ENCODE measurements around the gene TIMM10B.

Gene TIMM10B

DNA sequence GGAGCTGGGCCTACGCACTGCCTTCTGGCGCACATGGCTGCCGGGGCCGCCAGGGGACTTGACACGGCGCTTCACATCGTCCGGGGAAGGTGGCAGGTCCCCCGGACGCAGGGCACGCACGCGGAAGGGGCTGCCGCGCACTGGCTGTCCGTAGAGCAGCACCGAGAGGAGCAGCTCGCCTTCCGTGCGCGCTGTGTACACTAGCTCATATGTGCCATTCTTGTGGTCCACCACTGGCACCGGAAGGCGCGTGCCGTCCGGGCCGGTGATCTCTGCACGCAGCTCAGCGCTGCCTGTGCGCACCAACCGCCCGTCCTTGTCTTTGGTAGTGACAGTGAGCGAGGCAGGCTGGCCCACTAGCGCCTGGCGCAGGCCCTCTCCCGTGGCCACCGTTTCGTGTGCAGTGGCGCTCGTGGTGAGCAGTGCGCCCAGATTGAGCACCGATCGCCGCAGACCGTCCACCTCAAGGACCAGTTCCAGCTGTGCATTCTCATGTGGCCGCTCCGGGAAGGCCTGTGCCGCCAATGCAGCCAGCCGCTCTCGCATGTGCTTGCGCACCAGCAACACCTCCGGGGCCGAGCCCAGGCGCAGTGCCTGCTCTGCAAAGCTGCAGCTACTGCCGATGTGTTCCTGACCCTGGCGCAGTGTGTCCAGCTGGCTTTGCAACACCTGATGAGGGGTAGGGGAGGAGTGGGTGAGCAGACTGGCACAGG is 24.8 kb upstream of the TIMM10B start:
- DNase-seq, result no peak
- TF ChIP-seq GATA1 (IDR thresholded peaks at IDR 0.05; ENCODE audit: low read depth, low read length), result no peak
- no peak for TF ChIP-seq POLR2A (IDR thresholded peaks at IDR 0.05; ENCODE audit: low read length)

DNA sequence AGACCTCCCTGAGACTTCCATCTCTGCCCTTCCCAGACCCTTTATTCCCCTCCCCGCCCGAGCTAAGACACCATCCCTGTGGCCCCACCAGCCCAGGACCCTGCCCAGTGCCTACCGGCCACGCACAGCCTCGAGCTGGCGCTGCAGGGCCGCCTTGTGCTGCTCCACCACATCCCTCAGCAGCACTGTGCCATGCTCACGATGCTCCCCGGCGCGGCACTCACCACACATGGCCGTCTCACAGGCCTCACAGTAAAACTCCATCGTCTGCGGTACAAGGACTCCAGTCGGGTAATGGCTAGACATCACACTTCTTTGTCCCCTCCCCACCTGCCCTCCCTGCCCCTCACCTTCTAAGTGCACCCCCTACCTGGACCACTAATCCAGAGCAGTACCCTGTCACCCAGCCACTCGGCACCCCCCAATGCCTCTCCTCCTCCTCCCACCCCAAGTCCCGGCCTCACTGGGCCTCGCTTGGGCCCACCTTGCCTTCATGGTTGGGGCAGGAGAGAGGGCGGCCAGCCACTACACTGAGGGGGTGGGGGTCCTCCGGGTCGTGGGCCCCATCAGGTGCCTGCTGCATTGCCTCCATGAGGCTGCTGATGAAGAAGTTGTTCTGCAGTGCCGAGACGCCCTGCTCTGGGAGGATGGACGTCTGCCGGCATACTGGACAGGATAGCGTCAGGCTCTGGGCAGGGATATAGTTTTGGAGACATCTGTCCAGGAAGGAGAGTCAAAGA is 23.6 kb upstream of the TIMM10B start:
- TF ChIP-seq GATA1 (IDR thresholded peaks at IDR 0.05; ENCODE audit: low read depth, low read length) (no peak), POLR2A (IDR thresholded peaks at IDR 0.05; ENCODE audit: low read length) (no peak)
- no peak for DNase-seq

DNA sequence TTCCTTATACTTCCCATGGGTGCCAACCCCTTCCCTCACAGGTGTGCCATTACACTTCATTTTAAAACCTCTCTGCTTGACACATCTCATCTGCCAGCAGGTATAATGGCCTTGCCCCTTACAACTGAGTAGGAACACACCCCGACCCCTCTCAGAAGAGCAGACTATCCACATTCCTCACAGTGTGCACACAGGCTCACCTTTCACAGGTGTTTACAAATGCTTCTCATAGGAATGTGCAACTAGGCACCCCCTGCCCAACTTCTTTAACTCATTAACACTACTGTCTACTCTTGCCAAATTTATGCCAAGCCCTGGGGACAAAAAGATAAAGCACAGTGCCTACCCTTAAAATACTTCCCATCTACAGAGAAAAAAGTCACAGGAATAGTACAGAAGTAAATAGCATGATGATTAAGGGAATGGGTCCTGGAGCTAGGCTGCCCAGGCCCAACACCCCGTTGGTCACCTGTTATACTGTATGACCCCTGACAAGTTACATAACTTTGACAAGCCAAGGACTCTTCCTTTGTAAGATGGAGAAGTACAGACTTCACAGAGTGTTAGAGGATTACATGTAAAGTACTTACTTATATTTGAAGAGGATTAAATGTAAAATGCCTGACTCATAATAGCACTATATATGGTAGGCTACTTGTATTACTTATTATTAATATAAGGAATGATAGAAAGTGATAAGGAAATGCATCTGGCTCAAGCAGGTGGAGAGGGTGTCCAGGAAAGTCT is 22.8 kb upstream of the TIMM10B start:
- no peak for DNase-seq

DNA sequence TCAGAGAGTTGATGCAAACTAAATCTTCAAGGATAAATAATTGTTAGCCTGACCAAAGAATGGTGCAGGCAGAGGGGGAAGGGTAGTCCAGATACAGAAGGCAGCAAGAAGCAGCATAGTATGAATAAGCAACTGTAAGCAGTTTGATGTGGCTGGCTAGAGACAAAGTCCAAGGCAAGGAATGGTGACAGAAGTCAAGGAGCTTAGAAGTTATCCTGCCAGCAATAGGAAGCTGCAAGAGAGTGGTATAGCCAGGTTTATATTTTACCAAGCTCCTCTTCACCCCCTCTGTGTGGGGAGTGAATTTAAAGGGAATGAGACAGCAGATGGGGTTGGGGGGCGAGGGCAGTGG is 22.2 kb upstream of the TIMM10B start:
- TF ChIP-seq GATA1 (IDR thresholded peaks at IDR 0.05; ENCODE audit: low read depth, low read length), result no peak
- TF ChIP-seq POLR2A (IDR thresholded peaks at IDR 0.05; ENCODE audit: low read length), result no peak

More for the DNA sequence above, 22.8 kb upstream of the TIMM10B start:
- TF ChIP-seq POLR2A (IDR thresholded peaks at IDR 0.05; ENCODE audit: low read length) (no peak), GATA1 (IDR thresholded peaks at IDR 0.05; ENCODE audit: low read depth, low read length) (no peak)

DNA sequence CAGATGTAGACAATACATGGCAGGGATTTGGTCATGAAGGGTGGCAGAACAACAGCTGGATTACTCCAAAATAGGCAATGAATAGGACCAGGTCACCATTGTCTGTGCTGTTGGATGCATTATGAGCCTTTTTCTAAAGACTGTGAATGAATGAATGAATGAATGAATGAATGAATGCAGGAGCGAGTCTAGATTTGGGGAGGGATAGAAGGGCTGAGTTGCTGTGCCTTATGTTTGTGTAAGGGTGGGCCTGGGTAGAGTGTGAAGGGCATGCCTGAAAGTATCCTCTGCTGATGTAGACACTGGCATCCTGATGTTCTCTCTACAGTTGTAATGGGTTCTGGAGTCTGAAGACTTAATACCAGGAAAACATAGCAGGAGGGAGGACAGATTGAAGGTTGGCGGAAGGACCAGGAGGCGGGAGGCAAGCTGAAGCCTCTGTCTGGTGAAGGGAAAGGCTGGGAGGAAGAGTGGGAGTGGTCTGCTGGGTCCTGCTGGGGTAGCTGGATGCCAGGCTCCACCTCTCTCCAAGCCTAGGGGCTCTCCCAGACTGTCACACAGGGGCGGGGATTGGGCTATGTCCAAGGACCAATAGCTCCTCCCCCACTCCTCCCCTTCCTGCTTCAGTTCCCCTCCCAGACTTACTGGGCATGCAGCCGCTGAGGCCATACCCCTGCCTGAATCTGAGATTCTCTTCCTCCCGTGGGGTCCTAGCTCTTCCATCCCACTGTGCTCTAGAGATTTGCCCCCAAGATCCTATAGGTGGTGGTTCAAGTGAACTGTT is 12.4 kb upstream of the TIMM10B start:
- no peak for TF ChIP-seq GATA1 (IDR thresholded peaks at IDR 0.05; ENCODE audit: low read depth, low read length)
- no peak for TF ChIP-seq POLR2A (IDR thresholded peaks at IDR 0.05; ENCODE audit: low read length)
- DNase-seq, result peak; percentile 69 to 74

More for the DNA sequence above, 22.2 kb upstream of the TIMM10B start:
- DNase-seq, result no peak

DNA sequence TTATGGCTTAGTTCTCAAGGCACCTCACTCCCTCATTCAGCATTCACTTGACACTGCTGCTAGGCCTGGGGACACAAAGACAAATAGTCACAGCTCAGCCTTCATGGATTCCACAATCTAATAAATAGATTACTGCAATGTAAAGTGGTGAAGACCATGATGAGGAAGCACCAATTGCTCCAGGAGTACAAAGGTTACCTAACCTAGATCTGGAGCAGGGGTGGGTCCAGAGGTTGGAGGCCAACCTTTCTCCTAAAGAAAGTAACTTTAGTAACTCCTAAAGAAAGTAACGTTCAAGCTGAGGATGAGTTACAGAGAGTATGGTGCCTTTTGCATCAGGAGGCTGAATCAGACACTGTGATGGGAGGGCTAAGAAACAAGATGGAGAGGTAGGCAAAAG is 11.7 kb upstream of the TIMM10B start:
- TF ChIP-seq GATA1 (IDR thresholded peaks at IDR 0.05; ENCODE audit: low read depth, low read length) (no peak), POLR2A (IDR thresholded peaks at IDR 0.05; ENCODE audit: low read length) (no peak)
- no peak for DNase-seq

DNA sequence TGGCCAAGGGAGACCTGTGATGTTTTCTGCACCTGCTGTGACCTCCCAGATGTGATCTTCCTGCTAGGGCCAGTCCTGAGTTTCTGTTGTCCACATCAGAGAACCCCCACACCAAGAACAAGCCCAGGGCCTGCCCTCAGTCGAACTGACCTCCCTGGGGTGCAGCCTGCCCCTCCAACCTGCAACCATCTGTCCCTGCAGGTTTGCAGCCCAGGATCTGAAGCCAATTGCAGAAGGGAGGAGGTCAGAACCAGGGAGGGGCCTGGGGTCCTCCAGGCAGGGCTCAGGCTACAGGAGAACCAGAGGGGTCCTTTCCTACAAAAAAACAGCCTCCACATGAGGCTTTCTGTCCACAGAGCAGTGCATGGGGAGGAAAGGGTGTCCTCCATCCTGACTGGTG is 8.4 kb upstream of the TIMM10B start:
- TF ChIP-seq POLR2A (IDR thresholded peaks at IDR 0.05; ENCODE audit: low read length) (no peak), GATA1 (IDR thresholded peaks at IDR 0.05; ENCODE audit: low read depth, low read length) (no peak)
- DNase-seq, result no peak

DNA sequence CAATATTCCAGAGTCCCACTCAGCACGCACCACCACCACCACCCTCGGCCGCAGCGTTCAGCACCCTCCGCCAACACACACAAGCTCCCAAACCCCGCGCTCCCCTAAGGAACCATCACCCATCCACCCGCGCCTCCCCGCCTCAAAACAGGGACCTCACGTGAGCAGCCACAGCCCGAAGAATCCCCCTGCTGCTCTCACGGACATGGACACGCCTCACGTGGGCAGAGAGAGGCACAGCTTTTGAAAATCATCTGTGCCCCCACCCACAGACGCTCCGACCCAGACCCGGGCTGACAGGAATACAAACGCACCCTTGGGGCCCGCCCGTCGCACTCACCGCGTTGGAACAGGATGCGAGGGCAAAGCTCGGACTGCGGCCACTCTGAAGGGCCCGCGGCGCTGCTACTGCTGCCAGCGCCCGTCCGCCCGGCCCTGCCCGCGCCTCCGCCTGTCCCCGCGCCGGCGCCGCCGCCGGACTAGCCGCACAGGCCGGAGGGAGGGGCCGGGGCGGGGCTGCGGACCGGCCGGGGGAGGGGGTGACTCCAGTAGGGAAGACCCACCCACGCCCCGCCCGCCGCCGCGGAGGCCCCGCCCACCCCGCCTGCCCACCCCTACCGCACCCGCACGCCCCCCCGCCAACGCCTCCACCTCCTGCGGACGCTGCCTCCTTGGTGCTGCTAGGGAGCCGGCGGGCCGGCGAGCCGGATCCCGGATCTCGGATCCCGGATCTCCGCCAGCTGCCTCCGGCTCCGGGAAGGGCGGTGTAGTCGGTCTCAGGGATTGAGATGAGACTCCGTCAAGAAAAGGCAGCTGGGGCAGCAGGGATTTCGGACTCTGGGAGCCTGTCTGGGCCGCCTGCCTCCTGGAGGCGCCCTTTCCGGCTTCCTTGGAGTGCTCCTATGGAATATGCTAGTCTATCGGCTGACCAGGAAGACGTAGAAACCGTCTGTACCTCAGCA is 7.6 kb upstream of the TIMM10B start, which contains the start of gene TRIM3:
Gene TRIM3 (minus strand): TSS at position 491 of the 962 bp plus-strand sequence. CDS start 8,246 bp downstream, outside the sequence.
- TF ChIP-seq POLR2A (IDR thresholded peaks at IDR 0.05; ENCODE audit: low read length) (no peak), GATA1 (IDR thresholded peaks at IDR 0.05; ENCODE audit: low read depth, low read length) (no peak)
- DNase-seq, result peak; percentile 85 to 89

DNA sequence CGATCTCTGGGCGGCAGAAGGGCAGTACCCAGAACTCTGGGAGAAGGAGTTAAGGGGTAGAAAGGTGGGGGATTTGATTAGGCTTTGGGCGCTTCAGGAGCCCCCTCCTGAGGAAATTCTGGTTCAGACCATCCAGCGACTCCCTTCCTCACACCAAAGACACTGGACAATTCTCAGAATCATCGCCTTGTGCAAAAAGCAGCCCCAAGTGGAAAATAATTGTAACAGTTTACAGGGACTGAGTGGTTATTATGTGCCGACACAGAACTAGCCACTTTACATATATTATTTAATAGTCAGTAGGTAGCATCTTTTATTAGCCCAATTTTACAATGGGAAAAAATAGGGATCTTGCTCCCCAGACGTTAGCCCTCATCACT is 6.9 kb upstream of the TIMM10B start:
- TF ChIP-seq GATA1 (IDR thresholded peaks at IDR 0.05; ENCODE audit: low read depth, low read length), result no peak
- TF ChIP-seq POLR2A (IDR thresholded peaks at IDR 0.05; ENCODE audit: low read length), result no peak
- no peak for DNase-seq

DNA sequence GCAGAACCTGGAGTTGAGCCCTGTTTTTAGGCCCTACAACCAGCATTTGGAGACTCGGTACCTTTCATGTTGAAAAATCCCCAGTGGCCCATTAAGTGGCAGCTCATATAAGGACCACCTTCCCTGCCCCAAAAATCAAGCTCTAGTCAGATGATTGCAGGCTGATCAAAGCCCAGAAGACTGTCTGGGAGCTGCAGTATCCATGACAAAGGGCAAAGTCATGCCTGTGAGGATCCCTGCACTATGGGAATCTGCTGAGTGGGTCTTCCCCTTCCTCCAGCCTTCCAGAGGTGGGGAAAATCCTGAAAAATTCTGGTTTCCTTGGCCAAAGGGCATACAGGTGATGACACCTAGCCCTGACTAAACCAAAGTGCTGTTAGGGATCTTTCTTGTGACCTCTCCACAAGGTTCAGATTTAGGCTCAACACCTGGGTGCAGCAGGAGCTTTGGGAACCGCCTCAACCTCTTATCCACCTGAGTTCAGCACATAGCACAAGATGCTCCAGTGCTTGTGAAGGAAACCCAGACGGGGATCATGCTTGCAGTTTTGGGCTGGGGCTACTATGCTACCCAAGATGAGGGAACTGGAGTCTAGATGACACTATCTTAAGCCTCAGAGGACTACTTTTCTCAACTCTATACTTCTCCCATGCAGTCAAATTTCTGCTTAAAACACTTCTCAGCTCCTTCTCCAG is 6.3 kb upstream of the TIMM10B start:
- DNase-seq, result peak in 1 of 2 experiments; percentile 31

DNA sequence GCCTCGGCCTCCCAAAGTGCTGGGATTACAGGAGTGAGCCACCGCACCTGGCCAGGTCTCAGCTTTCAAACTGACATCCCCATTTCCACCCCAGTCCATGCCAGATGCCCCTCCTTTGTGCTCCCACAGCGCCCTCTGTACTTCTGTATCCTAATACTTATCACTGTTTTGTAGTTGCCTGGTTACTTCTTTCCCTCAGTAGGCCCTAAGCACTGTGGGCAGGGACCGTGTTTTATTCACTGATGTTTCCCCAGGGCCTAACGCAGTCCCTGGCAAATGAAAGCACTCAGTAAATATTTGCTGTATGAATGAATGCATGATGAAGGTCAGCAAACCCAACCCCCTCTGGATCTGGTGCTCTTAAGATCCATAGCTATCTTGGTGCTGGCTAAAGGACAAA is 5.4 kb upstream of the TIMM10B start:
- TF ChIP-seq GATA1 (IDR thresholded peaks at IDR 0.05; ENCODE audit: low read depth, low read length), result no peak
- no peak for TF ChIP-seq POLR2A (IDR thresholded peaks at IDR 0.05; ENCODE audit: low read length)
- DNase-seq, result no peak

More for the DNA sequence above, 6.3 kb upstream of the TIMM10B start:
- TF ChIP-seq POLR2A (IDR thresholded peaks at IDR 0.05; ENCODE audit: low read length) (peak; percentile 28), GATA1 (IDR thresholded peaks at IDR 0.05; ENCODE audit: low read depth, low read length) (no peak)

DNA sequence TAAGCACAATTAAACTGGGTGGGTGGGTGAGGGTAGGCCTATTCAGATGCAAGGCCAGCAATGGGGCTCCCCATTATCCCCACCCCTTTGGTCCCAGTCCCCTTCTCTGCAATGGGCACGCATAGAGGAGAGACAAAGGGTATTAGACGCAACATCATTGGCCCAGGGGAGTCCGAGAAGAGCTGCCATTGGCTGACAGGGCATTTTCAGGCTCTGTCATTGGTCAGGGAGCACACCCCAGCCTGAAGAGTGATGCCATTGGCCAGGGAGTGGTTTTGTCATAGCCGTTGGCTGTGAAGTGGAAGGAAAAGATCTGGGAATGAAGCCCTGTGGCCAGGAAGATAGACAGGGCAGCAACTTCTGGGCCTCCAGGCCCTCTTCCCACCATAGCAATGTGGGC is 4.7 kb upstream of the TIMM10B start:
- TF ChIP-seq GATA1 (IDR thresholded peaks at IDR 0.05; ENCODE audit: low read depth, low read length), result no peak
- no peak for TF ChIP-seq POLR2A (IDR thresholded peaks at IDR 0.05; ENCODE audit: low read length)
- DNase-seq, result no peak
